Calu3 (cell line): ENCODE measurements around the gene RTP2. TPM values are rescaled to one million over a fixed set of nuclear protein-coding genes. Genes with fewer than 3 reads are reported as not detected.

ENCODE experiments used
- BruUV-seq: library from RNA; stranded (reverse); fragments of 400-500 nt; replicated peaks from 2 replicates; lab custom pipeline; 2021; lab: Mats Ljungman, UMichigan
- CTCF ChIA-PET: fragments of 300-600 bp; sonication (Branson Sonifier 250); formaldehyde crosslinking; loops from one replicate; lab custom pipeline; 2022; ENCODE audit warnings: antibody characterized with exemption; lab: Charles Lee
- DNase-seq: peaks from one replicate; pipeline ENCODE4 v3.0.0; 2022
- H3K27ac Mint-ChIP-seq: one replicate; pipeline ENCODE4 v1.8.0; 2022; ENCODE audit warnings: mixed read lengths; ENCODE audit not compliant: unreplicated experiment
- H3K27me3 Mint-ChIP-seq: one replicate; pipeline ENCODE4 v1.8.0; 2022; ENCODE audit warnings: mixed read lengths; ENCODE audit not compliant: unreplicated experiment
- H3K36me3 Mint-ChIP-seq: one replicate; pipeline ENCODE4 v1.8.0; 2022; ENCODE audit warnings: mild to moderate bottlenecking, moderate library complexity, mixed read lengths; ENCODE audit not compliant: insufficient read depth, unreplicated experiment
- H3K4me1 Mint-ChIP-seq: one replicate; pipeline ENCODE4 v1.8.0; 2022; ENCODE audit warnings: mild to moderate bottlenecking, low read depth, mixed read lengths; ENCODE audit not compliant: unreplicated experiment
- H3K4me3 Mint-ChIP-seq: one replicate; pipeline ENCODE4 v1.8.0; 2022; ENCODE audit warnings: mild to moderate bottlenecking, low read depth, moderate library complexity, mixed read lengths; ENCODE audit not compliant: unreplicated experiment
- H3K9me3 Mint-ChIP-seq: one replicate; pipeline ENCODE4 v1.8.0; 2022; ENCODE audit warnings: low read depth, mixed read lengths; ENCODE audit not compliant: unreplicated experiment
- intact Hi-C: fragments of 100-400 bp; cut with micrococcal nuclease; formaldehyde crosslinking; loops from one replicate; pipeline ENCODE4 v1.10.0; 2022; ENCODE audit not compliant: unreplicated experiment
- total RNA-seq: library from RNA; stranded (reverse); gene quantifications from 2 replicates; pipeline ENCODE4 v1.2.3, GENCODE V29; 2022
- TF ChIP-seq, protein P1 (sequence below): fragments of 200-600 bp; IDR thresholded peaks from one replicate; pipeline ENCODE4 v1.8.0; 2022; ENCODE audit warnings: antibody characterized with exemption; ENCODE audit not compliant: unreplicated experiment

RTP2 gene
- total RNA-seq, 1 experiment from 2014 or later: not detected

GRCh38 chr3:187744169-187745151, 42.1 kb upstream of the RTP2 start:
- Mint-ChIP-seq H3K27me3 (no peaks in the 10 kb centered on the region), H3K27ac (peak overlapping the region; percentile 89), H3K4me1 (peaks cover 51% of the 10 kb centered on the region), H3K36me3 (peaks cover 69% of the 10 kb centered on the region), H3K9me3 (no peaks in the 10 kb centered on the region), H3K4me3 (peak overlapping the region; percentile 83)
- intact Hi-C loops: loop anchor here (1.0 to 10.0 kb wide), 12 partner anchors 168 to 1138 kb away; no protein-coding TSS in a partner anchor
- TF ChIP-seq, protein P1, sequence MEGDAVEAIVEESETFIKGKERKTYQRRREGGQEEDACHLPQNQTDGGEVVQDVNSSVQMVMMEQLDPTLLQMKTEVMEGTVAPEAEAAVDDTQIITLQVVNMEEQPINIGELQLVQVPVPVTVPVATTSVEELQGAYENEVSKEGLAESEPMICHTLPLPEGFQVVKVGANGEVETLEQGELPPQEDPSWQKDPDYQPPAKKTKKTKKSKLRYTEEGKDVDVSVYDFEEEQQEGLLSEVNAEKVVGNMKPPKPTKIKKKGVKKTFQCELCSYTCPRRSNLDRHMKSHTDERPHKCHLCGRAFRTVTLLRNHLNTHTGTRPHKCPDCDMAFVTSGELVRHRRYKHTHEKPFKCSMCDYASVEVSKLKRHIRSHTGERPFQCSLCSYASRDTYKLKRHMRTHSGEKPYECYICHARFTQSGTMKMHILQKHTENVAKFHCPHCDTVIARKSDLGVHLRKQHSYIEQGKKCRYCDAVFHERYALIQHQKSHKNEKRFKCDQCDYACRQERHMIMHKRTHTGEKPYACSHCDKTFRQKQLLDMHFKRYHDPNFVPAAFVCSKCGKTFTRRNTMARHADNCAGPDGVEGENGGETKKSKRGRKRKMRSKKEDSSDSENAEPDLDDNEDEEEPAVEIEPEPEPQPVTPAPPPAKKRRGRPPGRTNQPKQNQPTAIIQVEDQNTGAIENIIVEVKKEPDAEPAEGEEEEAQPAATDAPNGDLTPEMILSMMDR: no peak
- TSS peak; percentile 84 for BruUV-seq
- peak; percentile 44 for DNase-seq
- CTCF ChIA-PET: interaction anchor here (0.5 to 2.8 kb wide), 21 partner anchors 170 to 1214 kb away, joined by 3 to 20 read pairs (median 5); no protein-coding TSS in a partner anchor

- CTCF ChIA-PET: interaction anchor here (0.6 to 2.8 kb wide), 10 partner anchors 536 to 1216 kb away, joined by 3 to 20 read pairs (median 6); no protein-coding TSS in a partner anchor
- Mint-ChIP-seq H3K27ac (peak overlapping the region; percentile 89), H3K27me3 (no peaks in the 10 kb centered on the region), H3K36me3 (peaks cover 79% of the 10 kb centered on the region), H3K4me1 (peaks cover 48% of the 10 kb centered on the region), H3K4me3 (peak overlapping the region; percentile 83), H3K9me3 (no peaks in the 10 kb centered on the region)
- DNase-seq: peak; percentile 46
- intact Hi-C loops: loop anchor here (2.0 to 10.0 kb wide), 11 partner anchors 291 to 1139 kb away; no protein-coding TSS in a partner anchor
- TF ChIP-seq, protein P1: no peak
- BruUV-seq: no TSS peak
Measured at GRCh38 chr3:187743195-187744141, 41.1 kb upstream of the RTP2 start.

DNA sequence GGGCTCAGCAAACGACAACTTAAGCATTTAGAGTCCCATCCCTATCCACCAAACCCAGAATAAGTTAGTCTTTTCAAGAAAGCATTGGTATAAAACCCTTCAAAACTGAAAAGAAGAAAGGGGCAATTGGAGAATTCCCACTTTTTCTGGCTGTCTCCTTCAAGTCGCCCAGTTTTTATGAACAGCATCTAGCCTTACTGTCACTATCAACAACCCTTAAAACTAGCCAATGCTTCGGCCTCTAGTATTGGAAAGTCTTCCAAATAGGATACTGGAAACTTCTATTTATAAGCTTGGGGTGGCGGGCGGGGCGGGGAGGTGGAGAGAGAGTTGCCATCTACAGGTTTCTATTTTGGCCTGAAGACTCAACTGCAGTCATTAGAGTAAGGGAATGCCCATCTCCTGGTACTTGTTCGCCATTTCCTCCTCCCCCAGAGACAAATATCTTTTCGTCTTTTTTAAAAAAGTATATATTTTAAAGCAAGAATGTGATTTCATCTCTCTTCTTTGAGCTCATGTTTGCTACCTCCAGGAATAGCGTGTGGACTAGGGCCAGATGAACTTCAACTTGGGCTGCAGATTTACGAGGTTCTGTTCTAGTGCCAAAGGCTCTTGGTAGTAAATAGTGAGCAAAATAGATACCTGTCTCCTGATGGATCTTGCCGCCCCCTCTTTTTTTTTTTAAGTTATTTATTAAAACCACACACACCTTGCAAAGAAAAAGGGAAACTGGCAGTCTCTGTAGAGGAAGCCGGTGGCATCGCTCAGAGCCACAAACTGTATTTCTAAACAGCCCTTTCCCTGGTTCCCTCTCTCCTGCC, 40.2 kb upstream of the RTP2 start:
- TF ChIP-seq, protein P1: no peak
- H3K4me3 Mint-ChIP-seq: peak overlapping the region; percentile 83
- BruUV-seq: TSS peak; percentile 3
- H3K36me3 Mint-ChIP-seq: peaks cover 83% of the 10 kb centered on the region
- no peaks in the 10 kb centered on the region for H3K9me3 Mint-ChIP-seq
- DNase-seq: no peak
- intact Hi-C loops: loop anchor here (1.0 to 10.0 kb wide), 11 partner anchors 292 to 1140 kb away; no protein-coding TSS in a partner anchor
- no peaks in the 10 kb centered on the region for H3K27me3 Mint-ChIP-seq
- CTCF ChIA-PET: interaction anchor here (0.7 to 2.8 kb wide), 6 partner anchors 11 to 1211 kb away, joined by 3 to 20 read pairs (median 6); no protein-coding TSS in a partner anchor
- H3K27ac Mint-ChIP-seq: peak overlapping the region; percentile 64
- peaks cover 39% of the 10 kb centered on the region for H3K4me1 Mint-ChIP-seq
